ENCODE results near the gene CFL2. TPM values are rescaled to one million over a fixed set of nuclear protein-coding genes. Genes with fewer than 3 reads are reported as not detected.

Gene CFL2
- total and polyA plus RNA-seq, 7 experiments from 2014 or later = 3.6 to 34.2 (median 10.4) TPM

GRCh38 chr14:34723867-34724266 lies 9.5 kb upstream of the CFL2 start:
- H3K4me3 Mint-ChIP-seq = no peak overlapping the region
- Histone ChIP-seq H3K9me3 (ENCODE audit: control insufficient read depth in 2 of 3, low read length in 3 of 3) (no peaks in the 10 kb centered on the region), H3K4me1 (ENCODE audit: control insufficient read depth in 2 of 2, insufficient read depth in 2 of 2, low read length in 2 of 2) (no peaks in the 10 kb centered on the region), H3K36me3 (ENCODE audit: control insufficient read depth in 2 of 3, insufficient read depth in 3 of 3, low read length in 3 of 3) (no peaks in the 10 kb centered on the region), H3K4me3 (ENCODE audit: low read length) (no peak overlapping the region), H3K27ac (ENCODE audit: low read depth, low read length) (no peak overlapping the region), H3K27me3 (ENCODE audit: control insufficient read depth in 2 of 2, insufficient read depth in 2 of 2, low read length in 2 of 2) (no peaks in the 10 kb centered on the region)
- ChIA-PET POLR2A (interaction anchor here (1.2 kb wide), 1 partner anchor 54 kb away, joined by 4 read pairs; no protein-coding TSS in a partner anchor), CTCF (interaction anchor here (5.1 kb wide), 1 partner anchor 52 kb away, joined by 42 read pairs; no protein-coding TSS in a partner anchor)
- no peak for DNase-seq
- intact Hi-C loops (cut with micrococcal nuclease) = loop anchor here (1.0 kb wide), 3 partner anchors 52 to 698 kb away; no protein-coding TSS in a partner anchor
- H3K36me3 Mint-ChIP-seq = no peaks in the 10 kb centered on the region
- no peaks in the 10 kb centered on the region for H3K9me3 Mint-ChIP-seq
- H3K4me1 Mint-ChIP-seq = peaks cover 0 to 7% (median 0%) of the 10 kb centered on the region in 7 donors
- no peak for ATAC-seq
- H3K27ac Mint-ChIP-seq = no peak overlapping the region
- peaks cover 0 to 17% (median 0%) of the 10 kb centered on the region in 5 donors for H3K27me3 Mint-ChIP-seq

GRCh38 chr14:34722723-34723545 lies 8.5 kb upstream of the CFL2 start:
- POLR2A ChIA-PET = interaction anchor here (0.6 to 1.2 kb wide), 3 partner anchors 11 to 14 kb away, joined by 3 to 4 read pairs (median 3); no protein-coding TSS in a partner anchor
- Histone ChIP-seq H3K9me3 (ENCODE audit: control insufficient read depth in 2 of 3, low read length in 3 of 3) (no peaks in the 10 kb centered on the region), H3K27ac (ENCODE audit: low read depth, low read length) (no peak overlapping the region), H3K4me3 (ENCODE audit: low read length) (no peak overlapping the region), H3K4me1 (ENCODE audit: control insufficient read depth in 2 of 2, insufficient read depth in 2 of 2, low read length in 2 of 2) (no peaks in the 10 kb centered on the region), H3K27me3 (ENCODE audit: control insufficient read depth in 2 of 2, insufficient read depth in 2 of 2, low read length in 2 of 2) (no peaks in the 10 kb centered on the region), H3K36me3 (ENCODE audit: control insufficient read depth in 2 of 3, insufficient read depth in 3 of 3, low read length in 3 of 3) (no peaks in the 10 kb centered on the region)
- peaks cover 0 to 10% (median 0%) of the 10 kb centered on the region in 7 donors for H3K4me1 Mint-ChIP-seq
- peaks cover 0 to 24% (median 0%) of the 10 kb centered on the region in 5 donors for H3K27me3 Mint-ChIP-seq
- no peaks in the 10 kb centered on the region for H3K9me3 Mint-ChIP-seq
- ATAC-seq (peak; percentile 66), DNase-seq (peak in 6 of 9 donors; percentile 21 to 54 (median 32))
- CTCF ChIA-PET = interaction anchor here (0.7 to 5.1 kb wide), 10 partner anchors 11 to 358 kb away, joined by 3 to 42 read pairs (median 3); no protein-coding TSS in a partner anchor
- intact Hi-C loops (cut with micrococcal nuclease) = loop anchor here (1.0 kb wide), 3 partner anchors 51 to 699 kb away; no protein-coding TSS in a partner anchor
- H3K4me3 Mint-ChIP-seq = no peak overlapping the region
- H3K36me3 Mint-ChIP-seq = no peaks in the 10 kb centered on the region
- H3K27ac Mint-ChIP-seq = peak overlapping the region in 1 of 9 donors; percentile 8

- Mint-ChIP-seq H3K4me3 (no peak overlapping the region), H3K27me3 (peaks cover 0 to 32% (median 0%) of the 10 kb centered on the region in 5 donors), H3K4me1 (peaks cover 0 to 10% (median under 1%) of the 10 kb centered on the region in 7 donors), H3K27ac (no peak overlapping the region), H3K36me3 (no peaks in the 10 kb centered on the region), H3K9me3 (no peaks in the 10 kb centered on the region)
- no peaks in the 10 kb centered on the region for H3K36me3 ChIP-seq (ENCODE audit: control insufficient read depth in 2 of 3, insufficient read depth in 3 of 3, low read length in 3 of 3)
- no peak overlapping the region for H3K27ac ChIP-seq (ENCODE audit: low read depth, low read length)
- H3K27me3 ChIP-seq (ENCODE audit: control insufficient read depth in 2 of 2, insufficient read depth in 2 of 2, low read length in 2 of 2) = no peaks in the 10 kb centered on the region
- H3K9me3 ChIP-seq (ENCODE audit: control insufficient read depth in 2 of 3, low read length in 3 of 3) = no peaks in the 10 kb centered on the region
- no peaks in the 10 kb centered on the region for H3K4me1 ChIP-seq (ENCODE audit: control insufficient read depth in 2 of 2, insufficient read depth in 2 of 2, low read length in 2 of 2)
- no peak for ATAC-seq
- ChIA-PET CTCF (no interaction called here), POLR2A (no interaction called here)
- DNase-seq = no peak
- no peak overlapping the region for H3K4me3 ChIP-seq (ENCODE audit: low read length)
- intact Hi-C loops (cut with micrococcal nuclease) = no loop called here
Observed at GRCh38 chr14:34721129-34721528, 6.7 kb upstream of the CFL2 start.

- no peaks in the 10 kb centered on the region for H3K9me3 Mint-ChIP-seq
- no peak overlapping the region for H3K27ac Mint-ChIP-seq
- Histone ChIP-seq H3K36me3 (ENCODE audit: control insufficient read depth in 2 of 3, insufficient read depth in 3 of 3, low read length in 3 of 3) (peaks cover 0 to 3% (median 0%) of the 10 kb centered on the region in 3 experiments), H3K27me3 (ENCODE audit: control insufficient read depth in 2 of 2, insufficient read depth in 2 of 2, low read length in 2 of 2) (no peaks in the 10 kb centered on the region), H3K4me3 (ENCODE audit: low read length) (no peak overlapping the region), H3K27ac (ENCODE audit: low read depth, low read length) (no peak overlapping the region), H3K9me3 (ENCODE audit: control insufficient read depth in 2 of 3, low read length in 3 of 3) (no peaks in the 10 kb centered on the region), H3K4me1 (ENCODE audit: control insufficient read depth in 2 of 2, insufficient read depth in 2 of 2, low read length in 2 of 2) (no peaks in the 10 kb centered on the region)
- peaks cover 0 to 32% (median 0%) of the 10 kb centered on the region in 5 donors for H3K27me3 Mint-ChIP-seq
- DNase-seq = no peak
- H3K36me3 Mint-ChIP-seq = no peaks in the 10 kb centered on the region
- no peak overlapping the region for H3K4me3 Mint-ChIP-seq
- ATAC-seq = no peak
- peaks cover 0 to 25% (median 12%) of the 10 kb centered on the region in 7 donors for H3K4me1 Mint-ChIP-seq
- CTCF ChIA-PET = interaction anchor here (2.3 kb wide), 1 partner anchor 46 kb away, joined by 6 read pairs; no protein-coding TSS in a partner anchor
- POLR2A ChIA-PET = no interaction called here
- intact Hi-C loops (cut with micrococcal nuclease) = loop anchor here in 1 of 2 donors (10.0 kb wide), 1 partner anchor 184 kb away; the partner anchor contains the start of gene EAPP
Observed at GRCh38 chr14:34718750-34719304, 4.4 kb upstream of the CFL2 start.

GRCh38 chr14:34715127-34715863 lies 902 bp upstream of the CFL2 start:
- peak overlapping the region; percentile 62 for H3K4me3 ChIP-seq (ENCODE audit: low read length)
- peaks cover 4 to 6% of the 10 kb centered on the region in 2 donors for H3K4me1 ChIP-seq (ENCODE audit: control insufficient read depth in 2 of 2, insufficient read depth in 2 of 2, low read length in 2 of 2)
- H3K27ac ChIP-seq (ENCODE audit: low read depth, low read length) = peak overlapping the region; percentile 93
- ATAC-seq = peak; percentile 29
- peak in 3 of 9 donors; percentile 19 to 37 (median 30) for DNase-seq
- Mint-ChIP-seq H3K27ac (peak overlapping the region; percentile 29 to 88 (median 82)), H3K36me3 (peaks cover 0 to 5% (median 0%) of the 10 kb centered on the region in 5 donors), H3K9me3 (no peaks in the 10 kb centered on the region), H3K27me3 (peaks cover 0 to 23% (median 0%) of the 10 kb centered on the region in 5 donors), H3K4me3 (peak overlapping the region; percentile 60 to 97 (median 83)), H3K4me1 (peaks cover 8 to 39% (median 27%) of the 10 kb centered on the region in 7 donors)
- ChIA-PET CTCF (no interaction called here), POLR2A (interaction anchor here (0.6 to 1.1 kb wide), 4 partner anchors 26 to 688 kb away, joined by 3 to 4 read pairs (median 4); partner anchors contain the start of genes PPP2R3C and PRORP)
- no peaks in the 10 kb centered on the region for H3K9me3 ChIP-seq (ENCODE audit: control insufficient read depth in 2 of 3, low read length in 3 of 3)
- peaks cover 0 to 3% (median 0%) of the 10 kb centered on the region in 3 experiments for H3K36me3 ChIP-seq (ENCODE audit: control insufficient read depth in 2 of 3, insufficient read depth in 3 of 3, low read length in 3 of 3)
- intact Hi-C loops (cut with micrococcal nuclease) = loop anchor here (2.0 to 10.0 kb wide), 5 partner anchors 22 to 332 kb away; partner anchors contain the start of genes EAPP (in 1 of the 2), FAM177A1 (in 1 of the 2) and SNX6 (in 1 of the 2)
- H3K27me3 ChIP-seq (ENCODE audit: control insufficient read depth in 2 of 2, insufficient read depth in 2 of 2, low read length in 2 of 2) = no peaks in the 10 kb centered on the region

Data from naive thymus-derived CD4-positive, alpha-beta T cell (primary cell).